HG03159 (cell line): ENCODE measurements around the gene NDNF.
A peak's percentile ranks its signal among the peaks of the same experiment; 100 is the strongest.

ENCODE experiments used
- ATAC-seq: cut with Tn5 transposase; IDR thresholded peaks from one replicate; pipeline ENCODE4 v1.9.1; 2021; ENCODE audit warnings: mild to moderate bottlenecking, moderate library complexity; ENCODE audit not compliant: unreplicated experiment

The NDNF gene

DNA sequence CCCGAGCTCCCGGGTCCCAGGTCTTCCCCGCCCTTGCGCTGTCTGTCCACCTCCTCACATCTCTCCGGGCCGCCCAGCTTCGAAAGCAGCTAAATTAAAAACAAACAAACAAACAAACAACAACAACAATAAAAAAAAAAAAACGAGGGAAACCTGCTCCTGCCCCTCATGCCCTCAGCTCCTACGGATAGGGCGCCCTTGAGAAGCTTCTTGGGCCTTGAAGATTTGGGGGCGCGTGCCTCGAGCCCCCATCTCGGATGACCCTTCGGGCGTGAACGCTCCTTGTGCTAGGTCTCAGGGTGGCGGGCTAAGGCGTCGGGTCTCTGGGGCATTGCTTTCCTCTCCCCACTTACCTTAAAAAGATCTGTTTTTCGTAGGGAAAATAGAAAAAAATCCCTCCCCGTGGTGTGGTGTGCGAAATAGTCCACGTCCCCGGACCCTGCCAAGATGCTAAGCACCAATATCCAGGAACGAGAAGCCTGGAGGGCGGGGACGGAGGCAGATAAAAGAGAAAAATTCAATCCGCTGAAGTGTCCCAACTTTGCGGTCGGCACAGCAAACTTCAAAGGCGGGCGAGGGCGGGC lies 603 bp downstream of the NDNF start:
- no peak for ATAC-seq

DNA sequence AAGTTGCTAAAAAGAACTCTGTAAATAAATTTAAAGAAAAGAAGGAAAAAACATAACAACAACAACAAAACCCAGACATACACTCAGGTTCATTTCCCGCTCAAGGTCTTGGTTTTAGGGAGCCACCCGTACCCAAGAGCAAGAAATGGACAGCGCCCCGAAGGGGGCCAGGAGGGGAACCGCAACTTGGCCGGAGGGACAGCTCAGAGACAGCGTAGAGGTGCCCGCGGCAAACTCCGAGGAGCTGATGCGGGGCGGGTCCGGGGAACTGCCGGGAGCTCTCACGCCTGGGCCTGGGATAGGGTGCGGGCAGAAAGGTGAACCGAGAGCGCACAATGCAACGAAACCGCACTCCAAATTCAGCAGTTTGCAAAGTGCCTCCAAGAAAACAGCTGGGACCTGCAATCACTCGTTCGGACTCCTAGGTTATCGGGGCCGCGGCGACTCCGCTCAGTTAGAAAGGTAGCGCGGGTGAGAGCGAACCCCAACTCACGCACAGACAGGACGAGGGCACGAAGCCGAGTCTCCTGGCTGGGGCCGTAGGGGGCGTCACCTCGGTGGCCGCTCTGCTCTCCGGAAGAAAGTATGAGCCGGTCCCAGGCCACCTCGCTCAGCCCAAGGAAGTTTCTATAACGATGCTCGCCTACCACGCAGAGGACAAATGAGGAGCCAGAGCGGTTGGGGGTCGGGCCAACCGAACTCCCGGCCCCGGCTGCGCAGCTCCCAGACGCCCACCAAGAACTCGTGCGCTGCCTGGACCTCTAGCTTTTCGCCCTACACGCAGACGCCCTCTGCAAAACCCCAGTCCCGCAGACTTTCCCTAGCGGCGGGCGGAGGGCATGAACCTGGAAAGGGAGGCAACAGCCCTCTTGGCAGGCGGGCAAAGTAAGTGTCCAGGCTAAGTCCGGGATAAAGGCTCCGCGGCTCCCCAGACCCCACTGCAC lies 1.4 kb downstream of the NDNF start:
- ATAC-seq, result no peak

GRCh38 chr4:121070274-121070673 lies 2.1 kb downstream of the NDNF start:
- ATAC-seq, result no peak

GRCh38 chr4:121069430-121069829 lies 2.9 kb downstream of the NDNF start:
- no peak for ATAC-seq

DNA sequence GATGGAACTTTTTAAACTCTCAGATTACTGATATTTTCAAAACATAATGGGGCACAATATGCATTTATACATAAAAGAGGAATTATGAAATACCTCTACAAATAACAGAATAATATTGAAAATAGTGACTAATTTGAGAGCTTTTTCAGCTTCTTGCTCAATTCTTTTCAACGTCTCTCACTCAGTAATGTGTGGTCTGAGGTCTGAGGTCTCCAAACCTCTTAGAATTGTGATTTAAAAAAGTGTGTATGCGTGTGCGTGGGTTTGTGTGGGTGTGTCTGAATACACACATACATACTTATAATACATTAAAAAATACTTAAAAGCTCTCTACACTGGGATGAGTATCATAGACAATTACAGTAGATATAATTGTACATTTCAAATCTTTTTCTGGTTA lies 7.9 kb downstream of the NDNF start:
- ATAC-seq, result no peak

DNA sequence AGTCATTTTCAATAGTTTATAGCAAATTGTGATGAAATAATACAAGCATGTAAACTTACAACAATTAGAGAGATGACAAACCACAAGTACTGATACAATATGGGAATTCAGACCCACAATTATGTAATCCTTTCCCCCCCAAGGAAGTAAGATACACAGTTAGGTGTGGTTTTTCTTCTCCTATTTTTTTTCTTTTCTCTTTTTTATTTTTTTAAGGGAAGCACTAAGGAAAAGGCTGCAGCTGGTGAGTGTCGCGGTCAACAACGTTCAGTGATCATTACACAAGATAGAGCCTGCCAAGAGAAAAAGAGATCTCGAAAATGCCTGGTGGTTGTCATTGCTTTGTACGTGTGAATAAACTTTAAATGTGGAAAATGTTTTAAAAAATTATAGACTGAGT lies 9.8 kb downstream of the NDNF start:
- ATAC-seq, result no peak

- no peak for ATAC-seq
Measured at GRCh38 chr4:121061861-121062260, 10.5 kb downstream of the NDNF start.

DNA sequence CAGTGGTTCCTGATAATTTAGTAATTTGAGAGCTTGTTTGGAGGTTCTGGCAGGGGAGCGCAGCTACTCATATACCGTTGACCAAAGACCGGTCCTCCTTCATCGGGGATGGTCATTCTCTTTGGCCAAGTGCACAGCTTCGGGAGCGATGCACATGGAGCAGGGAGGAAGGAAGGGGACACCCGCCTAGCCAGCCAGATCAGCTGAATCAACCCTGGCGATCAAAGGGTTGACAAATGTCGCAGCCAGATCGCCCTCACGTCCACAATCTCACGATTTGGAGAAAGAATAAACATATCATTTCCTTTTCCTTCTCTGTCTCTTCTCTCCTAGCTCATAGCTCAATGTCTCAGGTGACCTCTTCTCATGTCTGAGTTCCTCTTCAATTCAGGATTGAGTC lies 11.1 kb downstream of the NDNF start:
- ATAC-seq, result no peak

DNA sequence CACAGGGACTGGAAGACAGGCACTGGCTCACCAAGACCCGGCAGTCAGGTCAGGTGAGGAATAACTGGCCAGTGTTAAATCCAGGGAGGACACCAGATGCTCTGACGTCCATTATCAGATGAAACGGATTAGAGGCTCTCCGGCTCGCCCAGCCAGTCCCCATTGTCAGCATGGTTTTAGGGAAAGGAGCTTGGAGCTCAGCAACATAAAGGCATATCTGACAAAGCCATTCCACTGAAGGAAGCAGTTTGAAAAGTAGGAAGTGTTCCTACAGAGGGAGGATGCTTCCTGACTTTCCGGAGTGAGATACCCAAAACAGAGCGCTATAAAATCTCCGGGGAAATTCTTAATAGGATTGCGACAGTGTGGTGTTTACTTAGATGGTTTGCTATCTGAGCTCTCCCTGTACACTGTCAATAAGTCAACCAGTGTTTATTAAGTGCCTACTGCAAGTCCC lies 14.8 kb downstream of the NDNF start:
- ATAC-seq, result no peak

DNA sequence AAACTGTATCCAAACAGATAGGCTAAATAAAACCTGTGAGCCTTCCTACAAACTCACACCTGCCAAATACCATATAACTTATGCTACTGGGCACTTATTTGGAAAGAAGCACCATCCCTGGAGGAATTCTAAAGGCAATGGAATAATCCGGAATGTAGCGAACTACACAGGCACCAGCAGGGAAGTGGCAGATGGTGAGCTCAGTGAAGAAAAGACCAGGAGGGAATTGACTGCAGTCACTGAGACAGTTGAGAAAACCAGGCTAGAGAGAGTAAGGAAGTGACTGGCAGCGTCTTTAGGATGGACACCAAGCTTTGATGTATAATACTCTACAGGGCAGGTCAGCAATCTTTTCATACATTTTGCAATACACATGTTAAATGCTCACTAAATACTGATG lies 16.3 kb downstream of the NDNF start:
- ATAC-seq, result no peak

- no peak for ATAC-seq
Measured at GRCh38 chr4:121054373-121054772, 18.0 kb downstream of the NDNF start.

- no peak for ATAC-seq
Measured at GRCh38 chr4:121053601-121054143, 18.7 kb downstream of the NDNF start.

- ATAC-seq, result no peak
Measured at GRCh38 chr4:121050300-121050699, 22.0 kb downstream of the NDNF start.

- no peak for ATAC-seq
Measured at GRCh38 chr4:121049072-121049599, 23.2 kb downstream of the NDNF start.

GRCh38 chr4:121048165-121048564 lies 24.2 kb downstream of the NDNF start:
- ATAC-seq, result no peak

DNA sequence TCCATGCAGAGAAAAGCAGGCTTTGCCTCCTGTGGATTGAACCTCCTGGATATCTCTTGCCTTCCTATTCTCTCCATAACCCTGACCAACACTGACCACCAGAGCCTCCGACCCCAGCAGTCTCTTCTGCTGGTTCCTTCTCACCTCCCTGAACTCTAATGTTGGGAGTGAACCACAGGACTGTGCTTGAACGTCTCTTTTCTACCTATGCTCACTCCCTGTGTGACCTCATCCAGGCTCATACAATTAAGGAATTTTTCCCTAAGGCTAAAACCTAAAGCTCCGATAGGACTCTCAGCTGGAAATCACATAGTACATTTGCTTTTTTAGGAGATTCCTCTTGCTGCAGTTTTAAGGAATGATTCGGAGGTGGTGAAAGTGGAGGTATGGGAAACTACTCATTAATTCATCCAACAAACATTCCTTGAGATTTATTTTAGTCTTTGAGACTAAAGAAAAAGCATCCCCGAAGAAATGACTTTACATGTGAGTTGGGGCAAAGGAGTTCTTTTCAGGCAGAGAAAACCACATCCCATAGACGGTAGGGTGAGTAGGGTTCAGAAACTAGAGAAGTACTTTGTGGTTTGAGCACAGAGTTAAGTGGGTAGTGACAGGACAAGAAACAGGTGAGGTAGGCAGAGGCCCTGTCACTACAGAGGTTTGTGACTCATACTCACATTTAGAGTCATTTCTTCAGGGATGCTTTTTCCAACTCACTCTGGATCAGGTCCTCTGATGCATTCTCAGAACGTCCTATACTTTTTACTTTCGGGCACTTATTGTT lies 30.8 kb downstream of the NDNF start:
- peak; percentile 97 for ATAC-seq

GRCh38 chr4:121034017-121034416 lies 38.3 kb downstream of the NDNF start:
- ATAC-seq, result no peak

DNA sequence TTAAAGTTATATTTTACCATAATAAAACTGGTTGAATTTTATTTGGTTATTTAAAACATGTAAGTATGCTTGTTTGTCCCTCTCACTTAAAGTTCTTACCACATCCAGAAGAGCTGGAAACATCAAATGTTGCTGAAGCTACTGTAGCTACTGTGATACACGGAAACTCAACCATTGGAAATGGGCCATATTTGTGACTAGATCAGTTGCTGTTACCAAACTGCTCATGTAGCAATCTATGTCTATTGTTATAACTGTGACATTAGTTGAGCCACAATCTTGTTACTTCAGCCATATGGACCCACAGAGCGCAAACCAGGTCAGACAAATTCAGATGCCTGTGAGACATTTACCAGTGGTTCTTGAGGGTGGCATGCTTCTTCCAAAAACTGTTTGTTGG lies 41.6 kb downstream of the NDNF start:
- ATAC-seq, result no peak

- no peak for ATAC-seq
Measured at GRCh38 chr4:121030131-121030530, 42.2 kb downstream of the NDNF start.

DNA sequence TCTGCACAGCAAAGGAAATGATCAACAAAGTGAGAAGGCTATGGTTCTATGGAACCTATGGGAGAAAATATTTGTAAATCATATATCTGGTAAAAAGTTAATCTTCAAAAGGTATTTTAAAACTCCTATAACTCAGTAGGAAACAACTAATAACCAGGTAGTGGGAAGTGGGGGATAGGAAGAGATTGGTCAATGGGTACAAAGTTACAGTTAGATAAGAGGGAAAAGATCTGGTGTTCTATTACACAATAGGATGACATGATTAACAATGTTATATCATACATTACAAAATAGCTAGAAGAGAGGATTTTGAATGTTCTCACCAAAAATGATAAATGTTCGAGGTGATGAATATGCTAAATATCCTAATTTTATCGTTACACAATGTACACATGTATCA lies 46.3 kb downstream of the NDNF start:
- no peak for ATAC-seq

DNA sequence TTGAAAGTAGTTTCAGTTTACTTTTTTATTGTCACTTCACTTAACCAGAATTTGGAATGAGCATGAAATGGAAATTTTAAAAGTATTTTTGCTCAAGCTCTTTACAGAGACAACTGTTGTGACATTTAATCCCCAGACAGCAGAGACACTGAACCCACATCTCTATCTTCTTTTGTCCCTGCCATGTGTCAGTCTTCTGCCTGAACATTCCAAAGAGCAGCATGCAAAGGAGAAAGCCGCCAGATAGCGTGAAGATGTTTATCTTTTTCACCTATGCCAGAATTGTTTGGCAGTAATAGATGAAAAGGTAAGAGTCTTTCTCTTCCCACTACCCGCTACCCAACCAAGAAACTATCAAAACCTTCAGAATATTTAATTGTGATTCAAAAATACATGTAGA lies 46.8 kb downstream of the NDNF start:
- no peak for ATAC-seq
